Caco-2 (cell line): Measurements from ENCODE around the gene SNAP29. TPM values are rescaled to one million over a fixed set of nuclear protein-coding genes. Genes with fewer than 3 reads are reported as not detected.
A peak's percentile ranks its signal among the peaks of the same experiment; 100 is the strongest.

Experiments used
- BruUV-seq: library from RNA; stranded (reverse); fragments of 400-500 nt; replicated peaks from 2 replicates; lab custom pipeline; 2021; lab: Mats Ljungman, UMichigan
- CTCF ChIA-PET: fragments of 300-600 bp; sonication (Branson Sonifier 250); formaldehyde crosslinking; loops from one replicate; lab custom pipeline; 2022; ENCODE audit warnings: antibody characterized with exemption; lab: Charles Lee
- POLR2A ChIA-PET: fragments of 300-600 bp; sonication (Branson Sonifier 250); formaldehyde crosslinking; loops from one replicate; lab custom pipeline; 2022; ENCODE audit warnings: antibody characterized with exemption; lab: Charles Lee
- DNase-seq, 2 experiments: peaks; one replicate each; pipeline versions ENCODE4 v3.0.0 to v3.0.0-alpha.2; 2020 to 2022
- H3K27me3 ChIP-seq: replicated peaks from 2 replicates; pipeline ENCODE4 v1.6.0; 2011; ENCODE audit warnings: low read length; ENCODE audit not compliant: control insufficient read depth, insufficient read depth
- H3K36me3 ChIP-seq: 2 replicates; pipeline ENCODE4 v1.5.1; 2011; ENCODE audit warnings: low read length; ENCODE audit not compliant: control insufficient read depth, insufficient read depth
- H3K4me1 ChIP-seq: fragments of 250-450 bp; sonication (Bioruptor Pico); 2 replicates; pipeline ENCODE4 v1.5.1; 2020; ENCODE audit warnings: mild to moderate bottlenecking
- H3K4me3 ChIP-seq: 2 replicates; pipeline ENCODE4 v1.5.1; 2011; ENCODE audit warnings: low read depth, mild to moderate bottlenecking, control low read depth, low read length
- H3K9me3 ChIP-seq: fragments of 250-450 bp; sonication (Bioruptor Pico); 2 replicates; pipeline ENCODE4 v1.5.1; 2020; ENCODE audit warnings: mild to moderate bottlenecking, moderate library complexity
- H3K27ac Mint-ChIP-seq: one replicate; pipeline ENCODE4 v1.8.0; 2022; ENCODE audit warnings: mixed read lengths; ENCODE audit not compliant: unreplicated experiment
- H3K27me3 Mint-ChIP-seq: one replicate; pipeline ENCODE4 v1.8.0; 2022; ENCODE audit warnings: mixed read lengths; ENCODE audit not compliant: insufficient read depth, unreplicated experiment
- H3K36me3 Mint-ChIP-seq: one replicate; pipeline ENCODE4 v1.8.0; 2022; ENCODE audit warnings: mild to moderate bottlenecking, mixed read lengths; ENCODE audit not compliant: insufficient read depth, unreplicated experiment
- H3K4me1 Mint-ChIP-seq: one replicate; pipeline ENCODE4 v1.8.0; 2022; ENCODE audit warnings: low read depth, mixed read lengths; ENCODE audit not compliant: unreplicated experiment
- H3K4me3 Mint-ChIP-seq: one replicate; pipeline ENCODE4 v1.8.0; 2022; ENCODE audit warnings: mild to moderate bottlenecking, moderate library complexity, mixed read lengths; ENCODE audit not compliant: unreplicated experiment
- H3K9me3 Mint-ChIP-seq: one replicate; pipeline ENCODE4 v1.8.0; 2022; ENCODE audit warnings: mixed read lengths; ENCODE audit not compliant: unreplicated experiment
- CTCF ChIP-seq, 2 experiments: fragments of 200-600 bp in 1 of 2; IDR thresholded peaks; 1 replicate in 1 of 2; 2 replicates in 1 of 2; pipeline versions ENCODE4 v1.5.1 to v1.8.0; 2011 to 2022; ENCODE audit warnings: antibody characterized with exemption in 1 of 2, control low read depth in 1 of 2, inconsistent platforms in 1 of 2, low read depth in 1 of 2, low read length in 1 of 2, mild to moderate bottlenecking in 1 of 2, moderate library complexity in 1 of 2; ENCODE audit not compliant: insufficient read depth in 1 of 2, severe bottlenecking in 1 of 2, unreplicated experiment in 1 of 2
- intact Hi-C: fragments of 100-400 bp; cut with micrococcal nuclease; formaldehyde crosslinking; loops from one replicate; pipeline ENCODE4 v1.10.0; 2022; ENCODE audit not compliant: unreplicated experiment
- total RNA-seq: library from RNA; stranded (reverse); gene quantifications from 2 replicates; pipeline ENCODE4 v1.2.3, GENCODE V29; 2022

SNAP29 gene
- total RNA-seq, 1 experiment from 2014 or later, result 26.2 TPM

- no peak overlapping the region for H3K4me3 ChIP-seq
- H3K27me3 Mint-ChIP-seq, result no peaks in the 10 kb centered on the region
- H3K4me3 Mint-ChIP-seq, result no peak overlapping the region
- no peaks in the 10 kb centered on the region for H3K36me3 ChIP-seq
- CTCF ChIA-PET, result no interaction called here
- no peak for TF ChIP-seq CTCF (IDR thresholded peaks at IDR 0.05; ENCODE audit: insufficient read depth in 1 of 2, low read depth in 1 of 2, low read length in 1 of 2, severe bottlenecking in 1 of 2, unreplicated experiment in 1 of 2)
- intact Hi-C loops, result loop anchor here (2.0 kb wide), 1 partner anchor 15 kb away; no protein-coding TSS in a partner anchor
- H3K4me1 Mint-ChIP-seq, result peaks cover 28% of the 10 kb centered on the region
- H3K27me3 ChIP-seq, result no peaks in the 10 kb centered on the region
- H3K4me1 ChIP-seq, result peaks cover 41% of the 10 kb centered on the region
- H3K27ac Mint-ChIP-seq, result no peak overlapping the region
- POLR2A ChIA-PET, result no interaction called here
- no peak for DNase-seq
- no peaks in the 10 kb centered on the region for H3K9me3 ChIP-seq
- no TSS peak for BruUV-seq
- no peaks in the 10 kb centered on the region for H3K9me3 Mint-ChIP-seq
- H3K36me3 Mint-ChIP-seq, result no peaks in the 10 kb centered on the region
Measured at GRCh38 chr22:20839837-20840645, 18.8 kb upstream of the SNAP29 start.

- DNase-seq, result peak in 1 of 2 experiments; percentile 49
- ChIA-PET POLR2A (no interaction called here), CTCF (no interaction called here)
- H3K27me3 ChIP-seq, result no peaks in the 10 kb centered on the region
- H3K36me3 ChIP-seq, result no peaks in the 10 kb centered on the region
- Mint-ChIP-seq H3K27me3 (no peaks in the 10 kb centered on the region), H3K36me3 (no peaks in the 10 kb centered on the region), H3K27ac (no peak overlapping the region), H3K4me3 (no peak overlapping the region), H3K4me1 (peaks cover 28% of the 10 kb centered on the region), H3K9me3 (no peaks in the 10 kb centered on the region)
- TF ChIP-seq CTCF (IDR thresholded peaks at IDR 0.05; ENCODE audit: insufficient read depth in 1 of 2, low read depth in 1 of 2, low read length in 1 of 2, severe bottlenecking in 1 of 2, unreplicated experiment in 1 of 2), result no peak
- intact Hi-C loops, result loop anchor here (2.0 kb wide), 1 partner anchor 14 kb away; no protein-coding TSS in a partner anchor
- H3K9me3 ChIP-seq, result no peaks in the 10 kb centered on the region
- BruUV-seq, result no TSS peak
- H3K4me3 ChIP-seq, result no peak overlapping the region
- H3K4me1 ChIP-seq, result peaks cover 44% of the 10 kb centered on the region
Measured at GRCh38 chr22:20840646-20841371, 18.0 kb upstream of the SNAP29 start.

DNA sequence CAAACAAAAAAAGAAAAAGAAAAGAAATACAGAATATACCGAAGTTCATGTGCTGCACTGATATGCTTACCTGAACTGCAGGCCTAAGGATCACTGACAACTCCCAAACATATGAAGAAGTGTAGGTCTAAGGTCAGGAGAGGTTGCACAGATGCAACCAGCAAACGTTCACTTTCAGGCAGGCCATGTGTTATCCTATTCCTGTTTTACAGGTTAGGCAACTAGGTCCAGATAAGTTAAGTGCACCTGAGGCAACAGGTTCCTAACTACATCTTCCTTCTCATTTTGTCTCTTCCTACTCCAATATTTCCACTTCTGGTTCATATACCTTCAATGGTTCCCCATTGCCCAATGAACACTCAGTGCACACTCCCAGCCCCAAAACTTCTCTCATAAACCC lies 15.3 kb upstream of the SNAP29 start:
- Mint-ChIP-seq H3K27ac (peak overlapping the region; percentile 0), H3K9me3 (no peaks in the 10 kb centered on the region), H3K27me3 (no peaks in the 10 kb centered on the region), H3K4me3 (peak overlapping the region; percentile 2), H3K4me1 (peaks cover 28% of the 10 kb centered on the region), H3K36me3 (no peaks in the 10 kb centered on the region)
- no TSS peak for BruUV-seq
- POLR2A ChIA-PET, result no interaction called here
- TF ChIP-seq CTCF (IDR thresholded peaks at IDR 0.05; ENCODE audit: insufficient read depth in 1 of 2, low read depth in 1 of 2, low read length in 1 of 2, severe bottlenecking in 1 of 2, unreplicated experiment in 1 of 2), result no peak
- Histone ChIP-seq H3K9me3 (no peaks in the 10 kb centered on the region), H3K36me3 (no peaks in the 10 kb centered on the region), H3K4me3 (no peak overlapping the region), H3K4me1 (peaks cover 44% of the 10 kb centered on the region), H3K27me3 (no peaks in the 10 kb centered on the region)
- CTCF ChIA-PET, result no interaction called here
- DNase-seq, result peak; percentile 59 to 68
- intact Hi-C loops, result no loop called here
